GM18511 (cell line): ENCODE measurements around the gene RIPOR2.

Experiments
- ATAC-seq: cut with Tn5 transposase; IDR thresholded peaks from one replicate; pipeline ENCODE4 v1.9.1; 2021; ENCODE audit warnings: mild to moderate bottlenecking, moderate library complexity; ENCODE audit not compliant: unreplicated experiment

The RIPOR2 gene, protein sequence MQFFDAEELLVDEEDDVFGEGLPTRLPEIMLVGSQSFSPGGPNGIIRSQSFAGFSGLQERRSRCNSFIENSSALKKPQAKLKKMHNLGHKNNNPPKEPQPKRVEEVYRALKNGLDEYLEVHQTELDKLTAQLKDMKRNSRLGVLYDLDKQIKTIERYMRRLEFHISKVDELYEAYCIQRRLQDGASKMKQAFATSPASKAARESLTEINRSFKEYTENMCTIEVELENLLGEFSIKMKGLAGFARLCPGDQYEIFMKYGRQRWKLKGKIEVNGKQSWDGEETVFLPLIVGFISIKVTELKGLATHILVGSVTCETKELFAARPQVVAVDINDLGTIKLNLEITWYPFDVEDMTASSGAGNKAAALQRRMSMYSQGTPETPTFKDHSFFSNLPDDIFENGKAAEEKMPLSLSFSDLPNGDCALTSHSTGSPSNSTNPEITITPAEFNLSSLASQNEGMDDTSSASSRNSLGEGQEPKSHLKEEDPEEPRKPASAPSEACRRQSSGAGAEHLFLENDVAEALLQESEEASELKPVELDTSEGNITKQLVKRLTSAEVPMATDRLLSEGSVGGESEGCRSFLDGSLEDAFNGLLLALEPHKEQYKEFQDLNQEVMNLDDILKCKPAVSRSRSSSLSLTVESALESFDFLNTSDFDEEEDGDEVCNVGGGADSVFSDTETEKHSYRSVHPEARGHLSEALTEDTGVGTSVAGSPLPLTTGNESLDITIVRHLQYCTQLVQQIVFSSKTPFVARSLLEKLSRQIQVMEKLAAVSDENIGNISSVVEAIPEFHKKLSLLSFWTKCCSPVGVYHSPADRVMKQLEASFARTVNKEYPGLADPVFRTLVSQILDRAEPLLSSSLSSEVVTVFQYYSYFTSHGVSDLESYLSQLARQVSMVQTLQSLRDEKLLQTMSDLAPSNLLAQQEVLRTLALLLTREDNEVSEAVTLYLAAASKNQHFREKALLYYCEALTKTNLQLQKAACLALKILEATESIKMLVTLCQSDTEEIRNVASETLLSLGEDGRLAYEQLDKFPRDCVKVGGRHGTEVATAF

GRCh38 chr6:24935366-24936152, at the start of gene RIPOR2:
Gene RIPOR2, minus strand, starts transcription at chr6:24935960. Its CDS starts 62 bp downstream, at chr6:24935898.
- ATAC-seq: peak; percentile 39

- ATAC-seq: no peak
Observed at GRCh38 chr6:24985323-24985722, 49.6 kb upstream of the RIPOR2 start.

DNA sequence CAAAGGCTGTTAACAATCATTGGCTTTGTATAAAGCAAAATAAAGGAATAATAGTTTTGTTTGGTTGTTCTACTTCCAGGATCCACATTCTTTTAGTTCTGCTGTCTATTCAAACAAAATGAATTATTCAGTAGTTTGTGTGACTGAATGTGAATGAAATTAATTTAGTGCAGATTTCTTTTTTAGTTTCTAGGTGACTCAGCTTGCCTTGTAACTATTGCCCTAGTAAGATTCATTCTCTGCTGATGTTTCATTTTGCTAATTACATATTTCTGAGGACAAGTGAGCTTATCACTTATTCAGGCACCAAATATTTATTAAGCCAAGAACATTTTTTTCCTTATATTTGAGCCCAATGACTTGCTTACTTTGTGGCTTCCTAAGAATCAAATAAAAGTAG, 46.5 kb upstream of the RIPOR2 start:
- no peak for ATAC-seq

DNA sequence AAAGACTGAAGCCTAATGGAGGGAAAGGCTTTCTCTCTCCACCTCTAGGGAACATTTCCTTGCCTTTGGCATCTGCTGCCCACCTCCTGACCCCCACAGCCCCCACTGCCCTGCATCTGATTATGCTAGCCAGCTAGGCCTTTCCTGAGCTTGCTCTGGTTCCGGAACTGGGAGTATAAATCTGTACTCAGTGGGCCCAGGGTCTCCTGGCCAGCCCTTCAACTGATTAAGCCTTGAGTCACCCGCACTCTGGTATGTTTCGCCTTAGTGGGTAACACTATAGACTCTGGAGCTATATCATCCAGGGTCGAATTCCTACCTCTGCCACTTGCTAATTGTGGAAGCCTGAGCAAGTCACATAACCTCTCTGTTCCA, 45.6 kb upstream of the RIPOR2 start:
- no peak for ATAC-seq

DNA sequence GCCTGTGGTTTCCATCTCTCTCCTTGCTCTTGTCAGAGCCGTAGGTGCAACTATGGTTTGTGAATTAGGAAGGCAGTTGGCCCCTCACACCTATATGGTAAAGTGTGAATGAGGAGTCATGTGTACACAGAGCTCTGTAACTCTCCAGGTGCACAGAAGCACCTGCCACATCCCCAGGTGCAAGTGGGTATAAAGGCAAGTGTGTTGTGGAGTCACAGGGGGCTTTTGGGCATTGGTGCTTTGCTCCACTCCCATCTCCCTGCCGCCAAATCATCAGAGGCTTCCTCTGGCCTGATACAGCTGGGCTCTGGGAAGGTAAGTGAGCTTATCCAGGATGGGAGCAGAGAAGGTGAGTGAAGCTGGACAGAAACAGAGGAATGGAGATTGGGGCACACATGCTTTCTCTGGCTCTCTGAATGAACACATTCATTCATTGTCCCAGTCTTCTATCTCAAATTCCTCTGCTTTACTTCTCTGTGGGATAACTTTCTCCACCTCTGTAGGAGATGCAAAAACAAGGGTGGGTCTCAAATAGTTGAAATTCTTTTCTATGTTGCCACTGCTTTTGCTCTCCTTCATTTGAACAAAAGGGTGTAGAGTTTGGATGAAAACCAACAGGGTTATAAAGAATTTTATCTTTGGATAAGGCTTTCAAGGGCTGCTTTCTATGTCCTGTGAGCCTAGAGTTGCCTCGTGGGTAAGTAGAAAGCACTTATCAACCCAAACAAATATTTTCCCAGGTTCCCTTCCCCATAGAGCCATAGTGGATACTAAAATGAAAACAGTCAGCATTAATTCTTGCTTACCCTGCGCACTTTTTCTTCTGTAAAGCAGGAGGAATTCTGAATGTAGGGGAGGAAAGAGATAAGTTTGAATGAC, 45.0 kb upstream of the RIPOR2 start:
- no peak for ATAC-seq

DNA sequence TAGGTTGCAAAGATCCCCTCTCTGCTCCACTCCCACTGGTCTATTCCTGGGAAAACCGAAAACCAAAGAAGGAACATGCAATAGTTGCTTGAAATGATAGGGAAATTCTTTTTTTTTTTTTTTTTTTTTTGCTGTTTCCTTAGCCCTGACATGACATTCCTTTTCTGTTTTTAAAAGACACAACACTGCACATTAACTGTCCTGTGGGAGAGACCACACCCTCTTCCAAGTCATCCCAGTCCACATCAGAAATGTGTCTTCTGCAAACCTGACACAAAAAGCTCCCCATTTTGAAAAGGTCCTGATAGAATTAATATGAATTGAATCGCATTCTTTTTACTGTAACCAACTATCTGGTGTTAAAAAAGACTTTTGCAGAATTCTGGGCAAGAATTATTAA, 43.4 kb upstream of the RIPOR2 start:
- no peak for ATAC-seq

GRCh38 chr6:24974182-24975171, 38.7 kb upstream of the RIPOR2 start:
- peak; percentile 94 for ATAC-seq

DNA sequence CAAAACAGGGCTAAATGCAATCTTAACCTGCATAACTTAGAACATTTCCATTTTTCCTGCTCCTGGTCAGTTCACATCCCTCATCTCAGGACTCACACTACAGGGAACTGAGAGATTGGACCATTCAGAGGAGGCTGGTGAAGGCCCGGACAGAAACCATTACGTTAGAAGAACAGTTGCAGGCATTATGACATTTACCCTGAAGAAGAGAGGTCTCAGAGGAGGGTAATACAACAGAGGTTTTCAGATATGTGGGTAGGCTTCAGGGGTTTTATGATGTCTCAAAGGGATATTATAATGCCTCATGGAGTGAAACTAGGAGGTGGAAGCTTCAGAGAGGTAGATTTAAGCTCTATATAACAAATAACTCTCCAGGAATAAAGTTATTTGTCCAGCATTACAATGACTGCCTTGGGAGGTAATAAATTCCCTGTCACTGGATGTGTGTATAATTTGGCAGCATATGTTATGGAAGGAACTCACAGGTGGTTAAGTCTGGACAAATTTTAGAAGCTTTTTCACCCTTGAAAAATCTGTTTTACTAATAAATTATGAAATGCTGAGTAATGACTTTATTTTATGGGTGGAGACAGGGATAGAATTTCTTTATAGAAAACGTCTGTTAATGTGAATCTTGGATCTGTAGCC, 36.7 kb upstream of the RIPOR2 start:
- no peak for ATAC-seq

DNA sequence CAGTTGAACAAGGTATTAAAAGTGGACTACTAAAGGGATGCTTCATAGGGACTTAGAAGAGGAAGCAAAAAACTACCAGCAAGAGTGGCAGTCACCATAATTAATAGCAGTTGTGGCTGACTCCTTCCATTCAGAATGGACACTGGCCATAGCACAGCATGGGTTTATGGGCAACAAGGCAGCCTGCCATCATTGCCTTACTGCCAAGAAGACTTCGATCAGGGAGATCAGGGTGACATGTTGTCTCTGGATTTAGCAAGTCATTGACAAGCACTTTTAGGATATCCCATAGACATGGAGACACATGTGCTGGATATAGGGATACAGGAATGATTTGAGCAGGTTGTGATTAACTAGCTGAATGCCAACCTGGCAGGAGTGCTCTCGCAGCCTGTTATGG, 35.3 kb upstream of the RIPOR2 start:
- no peak for ATAC-seq

- no peak for ATAC-seq
Observed at GRCh38 chr6:24969343-24969860, 33.6 kb upstream of the RIPOR2 start.

- ATAC-seq: no peak
Observed at GRCh38 chr6:24968783-24969182, 33.0 kb upstream of the RIPOR2 start.

DNA sequence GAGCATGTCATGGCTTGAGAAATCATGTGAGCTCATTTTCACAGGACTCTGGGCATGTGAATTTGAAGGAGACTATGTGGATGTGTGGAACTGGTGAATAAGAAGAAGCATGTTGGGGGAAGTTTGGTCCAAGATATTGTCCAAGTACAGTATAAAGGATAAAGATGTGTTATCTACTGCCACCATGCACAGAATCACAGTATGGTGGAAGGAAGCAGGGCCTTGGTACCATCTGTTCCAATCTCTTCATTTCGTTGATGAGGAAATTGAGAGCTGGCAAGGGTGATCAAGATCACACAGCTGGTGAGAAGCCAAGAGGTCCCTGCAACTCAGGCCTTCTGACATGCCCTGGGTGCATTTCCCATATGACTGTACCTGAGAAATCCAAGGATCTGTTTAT, 31.5 kb upstream of the RIPOR2 start:
- ATAC-seq: no peak

GRCh38 chr6:24966381-24966780, 30.6 kb upstream of the RIPOR2 start:
- no peak for ATAC-seq

DNA sequence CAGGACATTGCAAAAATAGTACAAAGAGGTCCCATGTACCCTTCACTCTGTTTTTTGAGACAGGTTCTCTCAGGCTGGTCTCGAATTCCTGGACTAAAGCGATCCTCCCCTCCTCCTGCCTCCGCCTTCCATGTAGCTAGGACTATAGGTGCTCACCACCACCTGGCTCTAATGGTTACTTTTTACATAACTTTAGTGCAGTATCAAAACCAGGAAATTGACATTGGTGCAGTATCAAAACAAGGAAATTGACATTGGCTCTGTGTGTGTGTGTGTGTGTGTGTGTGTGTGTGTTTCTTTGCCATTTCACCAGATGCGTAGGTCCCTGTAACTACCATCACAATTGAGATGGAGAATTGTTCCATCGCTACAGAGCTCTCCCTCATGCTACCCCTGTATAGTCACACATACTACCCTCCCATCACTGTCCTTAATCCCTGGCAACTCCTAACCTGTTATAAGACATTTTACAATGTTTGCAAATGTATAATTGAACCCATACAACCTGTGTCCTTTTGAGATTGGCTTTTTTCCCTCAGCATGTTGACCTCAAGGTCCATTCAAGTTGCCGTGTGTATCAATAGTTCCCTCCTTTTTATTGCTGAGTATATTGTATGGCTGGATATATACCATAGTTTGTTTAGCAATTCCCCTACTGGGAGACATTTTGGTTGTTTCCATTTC, 28.3 kb upstream of the RIPOR2 start:
- ATAC-seq: no peak

GRCh38 chr6:24963339-24963738, 27.6 kb upstream of the RIPOR2 start:
- ATAC-seq: no peak

DNA sequence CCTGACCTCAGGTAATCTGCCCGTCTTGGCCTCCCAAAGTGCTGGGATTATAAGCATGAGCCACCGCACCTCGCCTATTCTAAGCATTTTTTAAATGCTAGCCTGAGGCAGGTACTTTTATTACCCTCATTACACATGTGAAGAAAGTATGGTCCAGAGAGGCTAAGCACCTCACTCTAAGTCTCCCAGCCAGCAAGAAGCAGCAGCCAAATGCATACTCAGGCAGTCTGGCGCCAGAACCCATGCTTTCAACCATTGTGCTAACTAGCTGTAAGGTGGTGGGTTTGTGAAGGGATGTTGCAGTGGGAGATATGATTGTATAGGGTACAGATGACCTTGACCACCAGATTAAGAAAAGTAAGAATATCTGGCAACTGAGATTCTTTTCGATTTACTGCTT, 26.1 kb upstream of the RIPOR2 start:
- ATAC-seq: no peak

DNA sequence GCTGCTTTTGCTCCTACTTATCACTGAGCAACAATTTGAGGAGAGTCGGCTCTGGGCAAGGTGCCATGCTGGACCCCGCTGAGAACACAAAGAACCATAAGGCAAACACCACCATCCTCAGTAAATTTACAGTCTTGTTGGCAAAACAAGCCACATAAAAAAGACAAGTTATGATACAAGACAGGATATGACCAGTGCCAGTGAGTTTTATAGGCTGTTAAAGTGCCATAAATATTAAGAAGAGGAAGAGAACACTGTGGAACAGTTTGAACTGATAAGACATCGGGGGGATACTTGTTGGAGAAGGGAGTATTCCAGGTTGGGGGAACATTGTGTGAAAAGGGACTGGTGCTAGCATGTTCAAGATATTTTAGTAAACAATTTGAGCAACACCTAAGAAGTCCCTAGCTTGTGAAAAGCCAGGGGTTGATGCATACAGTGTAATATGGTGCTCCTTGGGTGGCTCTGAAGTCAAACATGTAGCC, 25.3 kb upstream of the RIPOR2 start:
- no peak for ATAC-seq
